H1 (cell line): ENCODE measurements around the gene MALT1. TPM values are rescaled to one million over a fixed set of nuclear protein-coding genes. Genes with fewer than 3 reads are reported as not detected.

ENCODE experiments used
- CTCF ChIA-PET: fragments of 300-600 bp; sonication (Branson Sonifier 250); formaldehyde crosslinking; loops from one replicate; lab custom pipeline; 2021; ENCODE audit not compliant: partially characterized antibody; lab: Charles Lee
- POLR2A ChIA-PET: fragments of 300-600 bp; sonication (Branson Sonifier 250); formaldehyde crosslinking; loops from one replicate; lab custom pipeline; 2021; ENCODE audit warnings: inconsistent platforms; ENCODE audit not compliant: partially characterized antibody; lab: Charles Lee
- DNase-seq, 2 experiments: peaks; one replicate each; pipeline versions ENCODE4 v3.0.0 to v3.0.0-alpha.2; 2010 to 2022; ENCODE audit warnings: low spot score in 2 of 2, low read depth in 1 of 2, mixed read lengths in 1 of 2
- FAIRE-seq: peaks from 2 replicates; lab custom pipeline; 2011; peaks lifted over from hg19 to GRCh38; lab: Jason Lieb, UNC
- H2AFZ ChIP-seq: 2 replicates; pipeline ENCODE4 v1.8.1; 2012; ENCODE audit warnings: low read length, inconsistent platforms
- H2AK5ac ChIP-seq: 2 replicates; pipeline ENCODE4 v1.6.1; 2013; ENCODE audit warnings: low read depth, low read length
- H2BK120ac ChIP-seq: replicated peaks from 2 replicates; pipeline ENCODE3; 2013; ENCODE audit warnings: low read depth, low read length, inconsistent platforms
- H2BK12ac ChIP-seq: 2 replicates; pipeline ENCODE4 v1.6.1; 2013; ENCODE audit warnings: low read depth, low read length
- H2BK15ac ChIP-seq: 2 replicates; pipeline ENCODE4 v1.6.1; 2013; ENCODE audit warnings: low read length
- H2BK20ac ChIP-seq: 2 replicates; pipeline ENCODE4 v1.6.1; 2013; ENCODE audit warnings: low read length
- H2BK5ac ChIP-seq: 2 replicates; pipeline ENCODE4 v1.6.1; 2013; ENCODE audit warnings: low read depth, low read length
- H3K14ac ChIP-seq: 2 replicates; pipeline ENCODE4 v1.6.1; 2013; ENCODE audit warnings: inconsistent platforms; ENCODE audit not compliant: insufficient read length
- H3K18ac ChIP-seq: 2 replicates; pipeline ENCODE4 v1.6.1; 2013; ENCODE audit warnings: low read length; ENCODE audit errors: extremely low read depth
- H3K23ac ChIP-seq: 2 replicates; pipeline ENCODE4 v1.6.1; 2013; ENCODE audit warnings: inconsistent platforms; ENCODE audit not compliant: insufficient read length
- H3K23me2 ChIP-seq: 2 replicates; pipeline ENCODE4 v1.6.1; 2013; ENCODE audit warnings: low read depth, low read length
- H3K27ac ChIP-seq: 2 replicates; pipeline ENCODE4 v1.6.1; 2011; ENCODE audit warnings: low read depth, low read length, inconsistent platforms
- H3K27me3 ChIP-seq, 4 experiments: replicated peaks in 1 of 4; 1 replicate in 1 of 4; 2 replicates in 3 of 4; pipeline versions ENCODE4 v1.6.1 to v1.8.1; 2011 to 2013; ENCODE audit warnings: low read length in 3 of 4, mild to moderate bottlenecking in 3 of 4, inconsistent platforms in 2 of 4, mixed read lengths in 2 of 4, moderate library complexity in 1 of 4; ENCODE audit not compliant: control insufficient read depth in 3 of 4, insufficient read depth in 3 of 4; ENCODE audit errors: extremely low read depth in 1 of 4
- H3K36me3 ChIP-seq, 4 experiments: 2 replicates each; pipeline versions ENCODE4 v1.6.1 to v1.8.1; 2011 to 2013; ENCODE audit warnings: mild to moderate bottlenecking in 4 of 4, low read length in 3 of 4, moderate library complexity in 2 of 4, control low read depth in 1 of 4, inconsistent platforms in 1 of 4; ENCODE audit not compliant: insufficient read depth in 4 of 4, control insufficient read depth in 2 of 4
- H3K4ac ChIP-seq: replicated peaks from 2 replicates; pipeline ENCODE3; 2013; ENCODE audit warnings: low read length, low read depth, mixed read lengths, inconsistent platforms; ENCODE audit not compliant: insufficient read length
- H3K4me1 ChIP-seq, 4 experiments: replicated peaks in 1 of 4; 1 replicate in 1 of 4; 2 replicates in 3 of 4; pipeline versions ENCODE4 v1.6.1 to v1.8.1; 2011 to 2013; ENCODE audit warnings: low read length in 3 of 4, inconsistent platforms in 2 of 4, mixed read lengths in 1 of 4; ENCODE audit not compliant: insufficient read depth in 4 of 4, control insufficient read depth in 3 of 4
- H3K4me2 ChIP-seq, 2 experiments: 2 replicates each; pipeline versions ENCODE4 v1.6.1 to v1.8.1; 2011 to 2013; ENCODE audit warnings: low read depth in 2 of 2, low read length in 2 of 2, control low read depth in 1 of 2, inconsistent platforms in 1 of 2, mild to moderate bottlenecking in 1 of 2; ENCODE audit not compliant: insufficient read depth in 1 of 2
- H3K4me3 ChIP-seq, 4 experiments: fragments of 200-600, 300-600 bp in 1 of 4; sonication (generic), shearing (Covaris generic), sonication (Bioruptor Twin) in 1 of 4; 2 replicates each; pipeline versions ENCODE4 v1.5.1 to v1.8.1; 2011 to 2016; ENCODE audit warnings: low read length in 4 of 4, low read depth in 3 of 4, control low read depth in 2 of 4, inconsistent platforms in 2 of 4, mild to moderate bottlenecking in 2 of 4, mixed read lengths in 1 of 4, moderate library complexity in 1 of 4; ENCODE audit not compliant: insufficient read depth in 2 of 4; ENCODE audit errors: extremely low read depth in 1 of 4
- H3K56ac ChIP-seq: replicated peaks from 2 replicates; pipeline ENCODE3; 2013; ENCODE audit warnings: low read depth, mild to moderate bottlenecking, mixed read lengths, low read length, inconsistent platforms; ENCODE audit not compliant: insufficient read length
- H3K79me1 ChIP-seq: 2 replicates; pipeline ENCODE4 v1.6.1; 2013; ENCODE audit warnings: low read depth, low read length, control low read depth
- H3K79me2 ChIP-seq, 2 experiments: 2 replicates each; pipeline versions ENCODE4 v1.6.1 to v1.8.1; 2012 to 2013; ENCODE audit warnings: low read length in 2 of 2, mild to moderate bottlenecking in 2 of 2, inconsistent platforms in 1 of 2; ENCODE audit not compliant: insufficient read depth in 2 of 2, control insufficient read depth in 1 of 2
- H3K9ac ChIP-seq, 4 experiments: replicated peaks in 1 of 4; 1 replicate in 1 of 4; 2 replicates in 3 of 4; pipeline versions ENCODE4 v1.6.1 to v1.8.1; 2011 to 2013; ENCODE audit warnings: low read depth in 3 of 4, low read length in 3 of 4, control low read depth in 2 of 4, mild to moderate bottlenecking in 2 of 4, moderate library complexity in 2 of 4, inconsistent platforms in 1 of 4; ENCODE audit errors: extremely low read depth in 1 of 4
- H3K9me3 ChIP-seq, 2 experiments: 2 replicates each; pipeline versions ENCODE4 v1.6.1 to v1.8.1; 2012 to 2013; ENCODE audit warnings: mild to moderate bottlenecking in 2 of 2, moderate library complexity in 2 of 2, control low read depth in 1 of 2, inconsistent platforms in 1 of 2, low read depth in 1 of 2, low read length in 1 of 2, mixed read lengths in 1 of 2; ENCODE audit not compliant: insufficient read depth in 2 of 2
- H4K20me1 ChIP-seq, 2 experiments: replicated peaks in 1 of 2; 2 replicates each; pipeline versions ENCODE3 to v1.8.1; 2011 to 2013; ENCODE audit warnings: inconsistent platforms in 2 of 2, low read length in 2 of 2, mild to moderate bottlenecking in 1 of 2; ENCODE audit not compliant: insufficient read depth in 2 of 2, control insufficient read depth in 1 of 2
- H4K5ac ChIP-seq: 2 replicates; pipeline ENCODE4 v1.6.1; 2013; ENCODE audit warnings: low read length, low read depth, mixed read lengths, inconsistent platforms; ENCODE audit not compliant: insufficient read length
- H4K8ac ChIP-seq: 2 replicates; pipeline ENCODE4 v1.8.0; 2013; ENCODE audit warnings: mild to moderate bottlenecking, moderate library complexity, low read length, inconsistent platforms; ENCODE audit not compliant: insufficient read depth; ENCODE audit errors: extremely low read depth
- H4K91ac ChIP-seq: replicated peaks from 2 replicates; pipeline ENCODE3; 2013; ENCODE audit warnings: low read length, mixed read lengths, inconsistent platforms; ENCODE audit not compliant: insufficient read length
- CBX8 ChIP-seq: fragments of 300-800, 300-1000 bp; sonication (generic); IDR thresholded peaks from 2 replicates; pipeline ENCODE4 v1.7.1; 2016; ENCODE audit warnings: low read depth, low read length, borderline replicate concordance
- CEBPB ChIP-seq: IDR thresholded peaks from 2 replicates; pipeline ENCODE4 v1.6.1; 2012; ENCODE audit warnings: low read depth, low read length
- EGR1 ChIP-seq: IDR thresholded peaks from 2 replicates; pipeline ENCODE4 v1.6.1; 2011; ENCODE audit warnings: low read depth, low read length, borderline replicate concordance
- FOSL1 ChIP-seq: IDR thresholded peaks from 2 replicates; pipeline ENCODE4 v1.6.1; 2011; ENCODE audit warnings: mild to moderate bottlenecking, low read depth, low read length, moderate library complexity; ENCODE audit not compliant: insufficient read depth
- GABPA ChIP-seq: IDR thresholded peaks from 2 replicates; pipeline ENCODE4 v1.6.1; 2011; ENCODE audit warnings: mild to moderate bottlenecking, low read length, moderate library complexity, borderline replicate concordance; ENCODE audit not compliant: insufficient read depth
- NANOG ChIP-seq: IDR thresholded peaks from 2 replicates; pipeline ENCODE4 v1.6.1; 2011; ENCODE audit warnings: low read length, low read depth, mild to moderate bottlenecking, inconsistent platforms; ENCODE audit not compliant: insufficient read depth, poor library complexity, severe bottlenecking
- POLR2AphosphoS5 ChIP-seq: IDR thresholded peaks from 2 replicates; pipeline ENCODE4 v1.6.1; 2011; ENCODE audit warnings: low read depth, low read length
- RAD21 ChIP-seq, 2 experiments: IDR thresholded peaks in 1 of 2; conservative IDR thresholded peaks in 1 of 2; 2 replicates each; pipeline ENCODE4 v1.6.1; 2011; ENCODE audit warnings: low read depth in 2 of 2, low read length in 2 of 2, improper control_type of control experiment in 1 of 2, inconsistent platforms in 1 of 2, mild to moderate bottlenecking in 1 of 2, moderate library complexity in 1 of 2
- RFX5 ChIP-seq: IDR thresholded peaks from 2 replicates; pipeline ENCODE4 v1.6.1; 2011; ENCODE audit warnings: low read depth, low read length, improper control_type of control experiment, borderline replicate concordance
- SAP30 ChIP-seq: fragments of 300-600 bp; sonication (generic); IDR thresholded peaks from 2 replicates; pipeline ENCODE4 v1.7.1; 2012; ENCODE audit warnings: low read length, moderate library complexity, mild to moderate bottlenecking, inconsistent platforms; ENCODE audit not compliant: insufficient read depth, insufficient replicate concordance
- TBP ChIP-seq: IDR thresholded peaks from 2 replicates; pipeline ENCODE4 v1.6.1; 2011; ENCODE audit warnings: low read depth, low read length, improper control_type of control experiment
- TEAD4 ChIP-seq: IDR thresholded peaks from 2 replicates; pipeline ENCODE4 v1.6.1; 2012; ENCODE audit warnings: low read depth, low read length, inconsistent platforms, mixed read lengths
- WGBS, 2 experiments: shearing (Covaris generic) in 1 of 2; methylation state at CpG; one replicate each; pipeline versions ENCODE4 v1.1.6 to v1.1.7; 2013 to 2015; ENCODE audit warnings: low lambda C conversion rate in 2 of 2, mixed read lengths in 2 of 2, inconsistent platforms in 1 of 2, low coverage in 1 of 2, missing lambda C conversion rate in 1 of 2; ENCODE audit not compliant: insufficient replicate concordance in 2 of 2, insufficient coverage in 1 of 2, insufficient read length in 1 of 2; ENCODE audit errors: extremely low coverage in 1 of 2, missing lambda C conversion rate in 1 of 2; 5-methylcytosine and 5-hydroxymethylcytosine counted together
- polyA plus RNA-seq, 7 experiments: library from polyadenylated mRNA; depleted of rRNA in 3 of 7; stranded (reverse) in 5 of 7; unstranded in 2 of 7; fragments of >200 nt in 5 of 7; fragments of 200-250 nt in 2 of 7; gene quantifications; 1 replicate in 5 of 7; 2 replicates in 1 of 7; 4 replicates in 1 of 7; pipeline versions ENCODE4 v1.2.1 to v1.2.3, GENCODE V29; 2011 to 2013; ENCODE audit warnings: missing spikeins in 2 of 7, mixed read lengths in 2 of 7
- total RNA-seq: library from RNA; stranded (reverse); fragmentation: NEBNext Ultra II Directional; extraction: Animal tissue kit (Norgen Biotek cat#: 25700); gene quantifications from 2 replicates; pipeline ENCODE4 v1.2.1, GENCODE V29; 2021
- TF ChIP-seq, protein P1 (sequence below): IDR thresholded peaks from 2 replicates; pipeline ENCODE4 v1.6.1; 2012; ENCODE audit warnings: inconsistent platforms

MALT1 gene
- total and polyA plus RNA-seq, 2 of the 8 experiments (the other 6 are each of a cell fraction or from before 2014, with no cell fraction given) = 10.7 to 25.9 TPM

DNA sequence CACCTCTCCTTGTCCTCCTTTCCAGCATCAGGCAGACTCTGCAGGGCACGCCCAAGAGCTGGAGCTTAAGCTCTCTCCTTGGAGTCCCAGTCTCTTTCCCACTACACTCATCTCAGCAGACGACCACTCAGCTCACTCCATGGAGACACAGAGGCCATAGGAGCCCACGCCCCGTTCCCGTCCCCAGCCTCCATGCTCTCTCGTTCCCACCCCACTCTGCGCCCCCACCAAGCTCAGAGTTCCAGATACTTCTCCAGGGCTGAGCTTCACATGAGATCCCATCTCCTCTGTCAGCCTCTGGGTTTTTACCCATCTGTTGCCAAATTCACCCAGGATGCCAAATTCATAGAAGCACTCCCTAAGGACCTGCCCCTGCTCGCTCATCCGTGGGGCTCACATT is 87.3 kb downstream of the MALT1 start:
- no peaks in the 10 kb centered on the region for H3K27me3 ChIP-seq
- no peak overlapping the region for H2AK5ac ChIP-seq
- CTCF ChIA-PET = interaction anchor here (0.6 to 1.8 kb wide), 4 partner anchors 12 to 229 kb away, joined by 3 to 11 read pairs (median 4); no protein-coding TSS in a partner anchor
- POLR2A ChIA-PET = no interaction called here
- H3K79me1 ChIP-seq = no peaks in the 10 kb centered on the region
- H3K14ac ChIP-seq = no peak overlapping the region
- H3K4ac ChIP-seq = no peak overlapping the region
- H3K36me3 ChIP-seq = no peaks in the 10 kb centered on the region
- H3K4me3 ChIP-seq = no peak overlapping the region
- 0 out of 2 replicates have a peak overlapping the region, but pooled peaks have one; percentile 61 for H2BK15ac ChIP-seq
- DNase-seq (peak in 1 of 2 experiments; percentile 31), FAIRE-seq (no peak)
- no peak overlapping the region for H3K4me2 ChIP-seq
- no peak overlapping the region for H3K9ac ChIP-seq
- no peak overlapping the region for H3K56ac ChIP-seq
- no peak overlapping the region for H4K5ac ChIP-seq
- H3K4me1 ChIP-seq = peaks cover 0 to 7% (median 3%) of the 10 kb centered on the region in 4 experiments; a peak in 6 of 7 replicates
- H2BK12ac ChIP-seq = no peak overlapping the region
- H4K91ac ChIP-seq = no peak overlapping the region
- 90% methylated on average over 9 of the region's 9 CpGs; no CpG with 5 or more reads in 1 of the 2 experiments for WGBS, 2 experiments
- no peak overlapping the region for H3K27ac ChIP-seq
- no peak overlapping the region for H2BK120ac ChIP-seq
- no peaks in the 10 kb centered on the region for H4K20me1 ChIP-seq
- H3K9me3 ChIP-seq = no peaks in the 10 kb centered on the region
- H2AFZ ChIP-seq = no peak overlapping the region
- H3K79me2 ChIP-seq = no peaks in the 10 kb centered on the region
- no peak overlapping the region for H2BK5ac ChIP-seq
- no peak overlapping the region for H2BK20ac ChIP-seq
- no peak overlapping the region for H3K18ac ChIP-seq
- no peak overlapping the region for H3K23ac ChIP-seq
- H4K8ac ChIP-seq = no peak overlapping the region
- H3K23me2 ChIP-seq = no peaks in the 10 kb centered on the region; the same call in 1 of the 2 replicates
- TF ChIP-seq SAP30 = no peak
- TF ChIP-seq RFX5 = no peak
- TF ChIP-seq NANOG = no peak
- no peak for TF ChIP-seq GABPA
- TF ChIP-seq FOSL1 = no peak
- TF ChIP-seq CBX8 = no peak
- TF ChIP-seq POLR2AphosphoS5 = no peak
- TF ChIP-seq RAD21 (IDR thresholded peaks at IDR 0.05 in 1 of 2, conservative IDR thresholded peaks at IDR 0.05 in 1 of 2; ENCODE audit: low read depth in 2 of 2, low read length in 2 of 2) = no peak
- no peak for TF ChIP-seq TEAD4
- no peak for TF ChIP-seq TBP
- no peak for TF ChIP-seq EGR1
- TF ChIP-seq, protein P1, sequence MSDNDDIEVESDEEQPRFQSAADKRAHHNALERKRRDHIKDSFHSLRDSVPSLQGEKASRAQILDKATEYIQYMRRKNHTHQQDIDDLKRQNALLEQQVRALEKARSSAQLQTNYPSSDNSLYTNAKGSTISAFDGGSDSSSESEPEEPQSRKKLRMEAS = no peak
- TF ChIP-seq CEBPB = no peak
